H9 (cell line): ENCODE results near the gene ZNF280C. TPM values are rescaled to one million over a fixed set of nuclear protein-coding genes. Genes with fewer than 3 reads are reported as not detected.

Source experiments
- DNase-seq: peaks from one replicate; pipeline ENCODE4 v3.0.0-alpha.2; 2017
- H2AFZ ChIP-seq: one replicate; pipeline ENCODE4 v1.6.1; 2013; ENCODE audit warnings: mild to moderate bottlenecking, low read length, control low read depth, moderate library complexity
- H2AK5ac ChIP-seq: 2 replicates; pipeline ENCODE4 v1.6.1; 2013; ENCODE audit warnings: low read length, control low read depth, mixed read lengths; ENCODE audit not compliant: insufficient read length
- H2BK120ac ChIP-seq: one replicate; pipeline ENCODE4 v1.6.1; 2013; ENCODE audit warnings: low read depth, mild to moderate bottlenecking, low read length, control low read depth, inconsistent platforms; ENCODE audit not compliant: poor library complexity, severe bottlenecking
- H2BK12ac ChIP-seq: 2 replicates; pipeline ENCODE4 v1.6.1; 2013; ENCODE audit warnings: low read length, control low read depth, mixed read lengths, low read depth; ENCODE audit not compliant: insufficient read length
- H2BK15ac ChIP-seq: 2 replicates; pipeline ENCODE4 v1.6.1; 2013; ENCODE audit warnings: low read depth, low read length, control low read depth
- H2BK20ac ChIP-seq: one replicate; pipeline ENCODE4 v1.6.1; 2013; ENCODE audit warnings: low read depth, mild to moderate bottlenecking, low read length, control low read depth, inconsistent platforms; ENCODE audit not compliant: poor library complexity, severe bottlenecking
- H2BK5ac ChIP-seq: 2 replicates; pipeline ENCODE4 v1.6.1; 2013; ENCODE audit warnings: low read length, control low read depth, mixed read lengths; ENCODE audit not compliant: insufficient read length
- H3K14ac ChIP-seq: 2 replicates; pipeline ENCODE4 v1.6.1; 2013; ENCODE audit warnings: low read length, control low read depth; ENCODE audit not compliant: insufficient read depth
- H3K18ac ChIP-seq: 2 replicates; pipeline ENCODE4 v1.6.1; 2013; ENCODE audit warnings: low read depth, mild to moderate bottlenecking, mixed read lengths, low read length, control low read depth; ENCODE audit not compliant: insufficient read length
- H3K23ac ChIP-seq: 2 replicates; pipeline ENCODE4 v1.6.1; 2013; ENCODE audit warnings: low read length, control low read depth, mixed read lengths, low read depth; ENCODE audit not compliant: insufficient read length
- H3K23me2 ChIP-seq: 2 replicates; pipeline ENCODE4 v1.6.1; 2013; ENCODE audit warnings: low read depth, mild to moderate bottlenecking, mixed read lengths, low read length, control low read depth; ENCODE audit not compliant: insufficient read length, poor library complexity, severe bottlenecking
- H3K27ac ChIP-seq: 2 replicates; pipeline ENCODE4 v1.5.1; 2013; ENCODE audit warnings: low read length, control low read depth, mixed read lengths, low read depth; ENCODE audit not compliant: insufficient read length
- H3K27me3 ChIP-seq: 2 replicates; pipeline ENCODE4 v1.6.1; 2013; ENCODE audit warnings: low read length, control low read depth, inconsistent platforms; ENCODE audit not compliant: insufficient read depth
- H3K4ac ChIP-seq: 2 replicates; pipeline ENCODE4 v1.6.1; 2013; ENCODE audit warnings: low read depth, mild to moderate bottlenecking, control low read depth, inconsistent platforms, low read length, moderate library complexity
- H3K4me1 ChIP-seq: 2 replicates; pipeline ENCODE4 v1.6.1; 2013; ENCODE audit warnings: low read length, control low read depth, inconsistent platforms; ENCODE audit not compliant: insufficient read depth
- H3K4me2 ChIP-seq: 2 replicates; pipeline ENCODE4 v1.6.1; 2013; ENCODE audit warnings: low read length, control low read depth, mixed read lengths; ENCODE audit not compliant: insufficient read length, insufficient read depth
- H3K56ac ChIP-seq: 2 replicates; pipeline ENCODE4 v1.6.1; 2013; ENCODE audit warnings: low read depth, mild to moderate bottlenecking, mixed read lengths, low read length, control low read depth; ENCODE audit not compliant: insufficient read length
- H3K79me1 ChIP-seq: 2 replicates; pipeline ENCODE4 v1.6.1; 2013; ENCODE audit warnings: low read depth, mild to moderate bottlenecking, moderate library complexity, low read length, control low read depth, inconsistent platforms; ENCODE audit not compliant: insufficient read depth, poor library complexity, severe bottlenecking
- H3K79me2 ChIP-seq: 2 replicates; pipeline ENCODE4 v1.6.1; 2013; ENCODE audit warnings: low read length, control low read depth, inconsistent platforms; ENCODE audit not compliant: insufficient read depth
- H3K9ac ChIP-seq: 2 replicates; pipeline ENCODE4 v1.6.1; 2013; ENCODE audit warnings: low read length, control low read depth, mixed read lengths; ENCODE audit not compliant: insufficient read length; ENCODE audit errors: extremely low read depth
- H3K9me3 ChIP-seq: one replicate; pipeline ENCODE4 v1.6.1; 2013; ENCODE audit warnings: low read depth, low read length, inconsistent platforms; ENCODE audit not compliant: control insufficient read depth
- H3T11ph ChIP-seq: one replicate; pipeline ENCODE4 v1.6.1; 2013; ENCODE audit warnings: mild to moderate bottlenecking, low read length, control low read depth, inconsistent platforms
- H4K20me1 ChIP-seq: one replicate; pipeline ENCODE4 v1.6.1; 2013; ENCODE audit not compliant: control insufficient read depth, insufficient read length, insufficient read depth
- H4K5ac ChIP-seq: 2 replicates; pipeline ENCODE4 v1.6.1; 2013; ENCODE audit warnings: low read depth, mild to moderate bottlenecking, mixed read lengths, low read length, control low read depth; ENCODE audit not compliant: insufficient read length
- H4K8ac ChIP-seq: replicated peaks from 2 replicates; pipeline ENCODE4 v1.6.1; 2013; ENCODE audit warnings: low read length, control low read depth, mixed read lengths, low read depth; ENCODE audit not compliant: insufficient read length
- H4K91ac ChIP-seq: 2 replicates; pipeline ENCODE4 v1.6.1; 2013; ENCODE audit warnings: low read depth, mild to moderate bottlenecking, moderate library complexity, mixed read lengths, low read length, control low read depth; ENCODE audit not compliant: insufficient read length
- H3K27ac Mint-ChIP-seq, 3 experiments: 2 replicates in 2 of 3; 3 replicates in 1 of 3; pipeline ENCODE4 v1.8.0; 2020 to 2021; ENCODE audit warnings: mixed read lengths in 3 of 3, mild to moderate bottlenecking in 1 of 3, moderate library complexity in 1 of 3
- H3K27me3 Mint-ChIP-seq: 2 replicates; pipeline ENCODE4 v1.8.0; 2021; ENCODE audit warnings: low read depth, mild to moderate bottlenecking, moderate library complexity, mixed read lengths
- H3K36me3 Mint-ChIP-seq, 3 experiments: 2 replicates in 2 of 3; 3 replicates in 1 of 3; pipeline ENCODE4 v1.8.0; 2020 to 2021; ENCODE audit warnings: low read depth in 3 of 3, mixed read lengths in 3 of 3; ENCODE audit not compliant: insufficient read depth in 1 of 3
- H3K4me1 Mint-ChIP-seq, 2 experiments: 2 replicates each; pipeline ENCODE4 v1.8.0; 2020; ENCODE audit warnings: mixed read lengths in 2 of 2
- H3K4me3 Mint-ChIP-seq, 2 experiments: 2 replicates in 1 of 2; 3 replicates in 1 of 2; pipeline ENCODE4 v1.8.0; 2020 to 2021; ENCODE audit warnings: mild to moderate bottlenecking in 2 of 2, mixed read lengths in 2 of 2, moderate library complexity in 1 of 2
- H3K9me3 Mint-ChIP-seq, 2 experiments: 2 replicates in 1 of 2; 3 replicates in 1 of 2; pipeline ENCODE4 v1.8.0; 2020; ENCODE audit warnings: mild to moderate bottlenecking in 2 of 2, mixed read lengths in 2 of 2, moderate library complexity in 1 of 2
- CTCF ChIP-seq: fragments of 200-600 bp; sonication (generic); conservative IDR thresholded peaks from 3 replicates; pipeline ENCODE4 v1.8.0; 2021; ENCODE audit warnings: antibody characterized with exemption, mild to moderate bottlenecking
- WGBS: extraction: QIAGEN DNeasy Blood & Tissue Kit; methylation state at CpG from one replicate; pipeline ENCODE4 v1.1.7; 2013; ENCODE audit warnings: missing lambda C conversion rate, low lambda C conversion rate, mixed read lengths; ENCODE audit not compliant: insufficient read length; ENCODE audit errors: extremely low coverage; 5-methylcytosine and 5-hydroxymethylcytosine counted together
- total RNA-seq: library from RNA; stranded (reverse); gene quantifications from 2 replicates; pipeline ENCODE4 v1.2.1, GENCODE V29; 2021

The ZNF280C gene
- total RNA-seq, 1 experiment from 2014 or later, result 6.6 TPM

- Histone ChIP-seq H3K14ac (no peak overlapping the region), H3T11ph (no peak overlapping the region), H4K20me1 (no peaks in the 10 kb centered on the region), H3K4me2 (no peak overlapping the region), H3K18ac (no peak overlapping the region), H4K8ac (no peak overlapping the region), H3K4me1 (peaks cover 5% of the 10 kb centered on the region; the same call in 1 of the 2 replicates), H2AFZ (no peak overlapping the region), H3K79me1 (no peaks in the 10 kb centered on the region), H3K9me3 (peaks cover 6% of the 10 kb centered on the region), H2AK5ac (no peak overlapping the region), H2BK15ac (no peak overlapping the region), H3K23ac (no peak overlapping the region), H4K91ac (no peak overlapping the region), H3K4ac (no peak overlapping the region), H2BK5ac (no peak overlapping the region), H2BK20ac (no peak overlapping the region), H3K9ac (no peak overlapping the region), H2BK12ac (no peak overlapping the region), H3K79me2 (no peaks in the 10 kb centered on the region), H4K5ac (no peak overlapping the region), H3K27ac (no peak overlapping the region), H3K23me2 (no peaks in the 10 kb centered on the region), H3K27me3 (no peaks in the 10 kb centered on the region; the same call in 1 of the 2 replicates), H2BK120ac (no peak overlapping the region), H3K56ac (no peak overlapping the region)
- no peak for DNase-seq
- Mint-ChIP-seq H3K4me1 (peaks cover 6 to 8% of the 10 kb centered on the region in 2 experiments), H3K9me3 (peaks cover 22 to 35% of the 10 kb centered on the region in 2 experiments), H3K27ac (no peak overlapping the region), H3K4me3 (no peak overlapping the region), H3K27me3 (no peaks in the 10 kb centered on the region; the same call in 1 of the 2 replicates), H3K36me3 (peaks cover 0 to 6% (median 5%) of the 10 kb centered on the region in 3 experiments; a peak in 5 of 7 replicates)
- WGBS, result no CpG with 5 or more reads among the region's 2 CpGs
- TF ChIP-seq CTCF, result no peak
Measured at GRCh38 chrX:130285710-130286109, 17.0 kb upstream of the ZNF280C start.
